Body of pancreas (tissue), 4 donors: ENCODE results near the gene SFXN2. TPM values are rescaled to one million over a fixed set of nuclear protein-coding genes. Genes with fewer than 3 reads are reported as not detected.
A peak's percentile ranks its signal among the peaks of the same experiment; 100 is the strongest.

Source experiments
- ATAC-seq: fragments of 150-250 bp; one replicate; pipeline ENCODE4 v1.9.1; 2016
- DNase-seq, 4 donors: peaks; one replicate each; pipeline ENCODE4 v3.0.0-alpha.2; 2019
- H3K27ac ChIP-seq, 4 donors: fragments of 200-600 bp; sonication (generic); 1 replicate in 3 of 4; 2 replicates in 1 of 4; pipeline versions ENCODE4 v1.5.1 to v1.6.1; 2016 to 2019; ENCODE audit warnings: mild to moderate bottlenecking in 1 of 4, mixed read lengths in 1 of 4, moderate library complexity in 1 of 4
- H3K27me3 ChIP-seq, 2 donors: fragments of 200-600 bp; sonication (generic); one replicate each; pipeline ENCODE4 v1.6.0; 2016; ENCODE audit warnings: mild to moderate bottlenecking in 1 of 2
- H3K36me3 ChIP-seq, 2 donors: fragments of 200-600 bp; sonication (generic); replicated peaks in 1 of 2; 2 replicates each; pipeline ENCODE4 v1.5.1; 2016; ENCODE audit warnings: low read depth in 2 of 2; ENCODE audit not compliant: insufficient read depth in 1 of 2
- H3K4me1 ChIP-seq: fragments of 200-600 bp; sonication (generic); one replicate; pipeline ENCODE4 v1.6.0; 2016
- H3K4me3 ChIP-seq, 2 donors: fragments of 200-600 bp; sonication (generic); 1 replicate in 1 of 2; 2 replicates in 1 of 2; pipeline ENCODE4 v1.5.1; 2016 to 2019
- H3K9me3 ChIP-seq, 3 donors: fragments of 200-600 bp; sonication (generic); 1 replicate in 2 of 3; 2 replicates in 1 of 3; pipeline ENCODE4 v1.5.1; 2016
- POLR2A ChIP-seq, 3 donors: fragments of 450-650 bp; IDR thresholded peaks; one replicate each; pipeline ENCODE4 v1.6.1; 2016; ENCODE audit warnings: antibody characterized with exemption in 3 of 3, mild to moderate bottlenecking in 2 of 3
- WGBS, 2 donors: methylation state at CpG; one replicate each; pipeline ENCODE4 v1.1.5; 2017; 5-methylcytosine and 5-hydroxymethylcytosine counted together
- intact Hi-C: fragments of 100-400 bp; cut with DNase I; formaldehyde crosslinking; loops from one replicate; pipeline ENCODE4 v1.15.1; 2023
- total RNA-seq, 2 donors: library from RNA; depleted of rRNA; stranded (reverse); fragments of >200 nt; gene quantifications; one replicate each; pipeline ENCODE4 v1.1.0, GENCODE V29; 2016
- TF ChIP-seq, protein P1 (sequence below), 7 experiments: fragments of 450-650 bp in 4 of 7; fragments of 200-600 bp in 3 of 7; sonication (generic) in 3 of 7; IDR thresholded peaks; one replicate each; pipeline ENCODE4 v1.5.1; 2016 to 2019; ENCODE audit warnings: antibody characterized with exemption in 7 of 7

SFXN2 gene
- total RNA-seq, 2 donors from 2014 or later = 2.1 to 7.3 TPM

DNA sequence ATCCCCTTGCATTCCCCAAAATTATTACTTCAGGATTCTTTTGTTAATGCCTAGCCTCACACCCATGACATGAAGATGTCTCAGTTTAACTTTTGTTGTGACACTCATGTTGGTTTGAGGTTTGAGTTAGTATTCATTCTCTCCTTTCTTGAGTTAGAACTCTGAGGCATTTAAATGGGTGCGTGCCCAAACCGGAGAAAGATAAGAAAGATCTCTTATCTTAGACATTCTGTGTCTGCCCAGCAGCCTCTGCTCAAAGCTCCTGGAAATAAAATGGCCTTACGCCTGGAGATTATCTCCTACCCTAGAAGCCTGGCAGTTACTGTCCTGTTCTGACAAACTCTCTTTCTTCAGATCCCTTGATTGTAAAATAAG, 55.7 kb downstream of the SFXN2 start:
- no peak for DNase-seq
- intact Hi-C loops = no loop called here
- H3K4me3 ChIP-seq = no peak overlapping the region
- no peak for ATAC-seq
- H3K27ac ChIP-seq = peak overlapping the region; percentile 31 to 55 (median 37)
- H3K9me3 ChIP-seq = no peaks in the 10 kb centered on the region
- H3K27me3 ChIP-seq = no peaks in the 10 kb centered on the region
- TF ChIP-seq, protein P1, sequence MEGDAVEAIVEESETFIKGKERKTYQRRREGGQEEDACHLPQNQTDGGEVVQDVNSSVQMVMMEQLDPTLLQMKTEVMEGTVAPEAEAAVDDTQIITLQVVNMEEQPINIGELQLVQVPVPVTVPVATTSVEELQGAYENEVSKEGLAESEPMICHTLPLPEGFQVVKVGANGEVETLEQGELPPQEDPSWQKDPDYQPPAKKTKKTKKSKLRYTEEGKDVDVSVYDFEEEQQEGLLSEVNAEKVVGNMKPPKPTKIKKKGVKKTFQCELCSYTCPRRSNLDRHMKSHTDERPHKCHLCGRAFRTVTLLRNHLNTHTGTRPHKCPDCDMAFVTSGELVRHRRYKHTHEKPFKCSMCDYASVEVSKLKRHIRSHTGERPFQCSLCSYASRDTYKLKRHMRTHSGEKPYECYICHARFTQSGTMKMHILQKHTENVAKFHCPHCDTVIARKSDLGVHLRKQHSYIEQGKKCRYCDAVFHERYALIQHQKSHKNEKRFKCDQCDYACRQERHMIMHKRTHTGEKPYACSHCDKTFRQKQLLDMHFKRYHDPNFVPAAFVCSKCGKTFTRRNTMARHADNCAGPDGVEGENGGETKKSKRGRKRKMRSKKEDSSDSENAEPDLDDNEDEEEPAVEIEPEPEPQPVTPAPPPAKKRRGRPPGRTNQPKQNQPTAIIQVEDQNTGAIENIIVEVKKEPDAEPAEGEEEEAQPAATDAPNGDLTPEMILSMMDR (IDR thresholded peaks at IDR 0.05) = no peak
- TF ChIP-seq POLR2A (IDR thresholded peaks at IDR 0.05) = no peak
- 36 to 44% methylated on average over 3 of the region's 3 CpGs for whole genome bisulfite sequencing, 2 donors
- H3K36me3 ChIP-seq = no peaks in the 10 kb centered on the region
- peaks cover 45% of the 10 kb centered on the region for H3K4me1 ChIP-seq

DNA sequence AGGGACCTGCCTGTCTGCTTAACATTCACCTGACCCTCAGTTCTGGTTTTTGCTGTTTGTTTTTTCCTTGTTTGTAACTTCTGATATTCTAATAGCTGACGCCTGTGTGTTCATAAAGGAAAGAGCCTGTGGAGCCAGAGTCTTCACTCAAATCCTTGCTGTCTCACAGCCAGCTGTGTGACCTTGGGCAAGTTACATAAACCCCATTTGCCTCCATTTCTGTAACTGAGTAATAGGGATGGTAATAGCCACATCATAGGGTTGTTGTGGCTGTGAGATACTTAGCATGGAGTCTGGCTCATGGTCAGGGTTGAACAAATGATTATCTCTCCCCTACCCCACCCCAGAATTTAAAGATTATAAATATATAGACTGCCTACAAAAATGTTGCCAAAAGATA, 56.4 kb downstream of the SFXN2 start:
- Histone ChIP-seq H3K27ac (peak overlapping the region in 2 of 4 donors; percentile 35 to 55), H3K4me3 (no peak overlapping the region), H3K36me3 (no peaks in the 10 kb centered on the region), H3K9me3 (no peaks in the 10 kb centered on the region), H3K27me3 (no peaks in the 10 kb centered on the region), H3K4me1 (peaks cover 52% of the 10 kb centered on the region)
- intact Hi-C loops = no loop called here
- WGBS, 2 donors = 17 to 20% methylated on average over 1 of the region's 1 CpG
- ATAC-seq (peak; percentile 41), DNase-seq (peak; percentile 40 to 70 (median 52))
- TF ChIP-seq POLR2A (IDR thresholded peaks at IDR 0.05) = no peak
- TF ChIP-seq, protein P1 (IDR thresholded peaks at IDR 0.05) = no peak

- Histone ChIP-seq H3K36me3 (no peaks in the 10 kb centered on the region), H3K4me3 (no peak overlapping the region), H3K9me3 (no peaks in the 10 kb centered on the region), H3K27ac (peak overlapping the region in 1 of 4 donors; percentile 35), H3K27me3 (no peaks in the 10 kb centered on the region), H3K4me1 (peaks cover 68% of the 10 kb centered on the region)
- DNase-seq (no peak), ATAC-seq (no peak)
- 28% methylated on average over 1 of the region's 1 CpG for WGBS, 2 donors
- TF ChIP-seq, protein P1 (IDR thresholded peaks at IDR 0.05) = no peak
- TF ChIP-seq POLR2A (IDR thresholded peaks at IDR 0.05) = no peak
- intact Hi-C loops = no loop called here
Measured at GRCh38 chr10:102773320-102773719, 58.9 kb downstream of the SFXN2 start.

DNA sequence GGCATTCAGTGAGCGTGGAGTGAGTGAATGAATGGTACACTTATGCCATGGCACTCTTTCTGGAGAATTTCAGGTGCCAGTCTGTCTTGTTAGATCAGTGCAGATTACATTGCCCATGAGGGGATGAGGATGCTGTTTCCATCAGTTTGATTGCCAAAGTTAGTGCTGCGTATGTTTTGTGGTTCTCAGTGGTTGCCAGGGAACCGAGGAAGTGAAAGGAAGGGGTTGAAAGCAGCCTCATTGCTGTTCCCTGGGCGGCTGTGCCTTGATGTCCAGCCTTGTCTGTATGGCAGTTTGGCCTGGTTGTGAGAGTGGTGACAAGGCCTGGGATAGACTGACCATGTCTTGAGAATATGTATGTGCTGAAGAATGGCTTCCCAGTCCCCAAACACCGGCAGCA, 59.5 kb downstream of the SFXN2 start:
- DNase-seq (peak in 1 of 4 donors; percentile 20), ATAC-seq (no peak)
- WGBS, 2 donors = 77 to 81% methylated on average over 5 of the region's 5 CpGs

More for the DNA sequence above, 59.5 kb downstream of the SFXN2 start:
- Histone ChIP-seq H3K27me3 (no peaks in the 10 kb centered on the region), H3K4me3 (no peak overlapping the region), H3K4me1 (peaks cover 68% of the 10 kb centered on the region), H3K36me3 (no peaks in the 10 kb centered on the region), H3K27ac (peak overlapping the region; percentile 5 to 35 (median 30)), H3K9me3 (no peaks in the 10 kb centered on the region)
- TF ChIP-seq POLR2A (IDR thresholded peaks at IDR 0.05) = no peak
- TF ChIP-seq, protein P1 (IDR thresholded peaks at IDR 0.05) = no peak
- intact Hi-C loops = no loop called here
